Heart left ventricle (tissue), 16 donors: Measurements from ENCODE around the gene ADAMTS7. TPM values are rescaled to one million over a fixed set of nuclear protein-coding genes. Genes with fewer than 3 reads are reported as not detected.

Experiments used
- ATAC-seq, 4 donors: fragments of 200-7000 bp; cut with Tn5 transposase; one replicate each; pipeline ENCODE4 v1.9.1; 2020 to 2022; ENCODE audit warnings: moderate library complexity in 4 of 4, mild to moderate bottlenecking in 3 of 4, moderate number of reproducible peaks in 1 of 4
- DNase-seq, 5 donors: peaks; one replicate each; pipeline ENCODE4 v3.0.0-alpha.2; 2020
- H3K27ac ChIP-seq, 12 donors: fragments of 200-600 bp; sonication (generic) in 4 of 12; one replicate each; pipeline versions ENCODE4 v1.5.0 to v1.8.0; 2016 to 2022; ENCODE audit warnings: mild to moderate bottlenecking in 2 of 12
- H3K27me3 ChIP-seq, 9 donors: fragments of 200-600 bp; sonication (generic) in 2 of 9; one replicate each; pipeline versions ENCODE4 v1.5.1 to v1.8.0; 2016 to 2022; ENCODE audit warnings: mild to moderate bottlenecking in 3 of 9
- H3K36me3 ChIP-seq, 9 donors: fragments of 200-600 bp; sonication (generic) in 2 of 9; one replicate each; pipeline versions ENCODE4 v1.5.0 to v1.8.0; 2018 to 2022; ENCODE audit warnings: mild to moderate bottlenecking in 2 of 9
- H3K4me1 ChIP-seq, 12 donors: fragments of 200-600 bp; sonication (generic) in 4 of 12; one replicate each; pipeline versions ENCODE4 v1.5.0 to v1.8.0; 2016 to 2022; ENCODE audit warnings: mild to moderate bottlenecking in 3 of 12
- H3K4me3 ChIP-seq, 12 donors: fragments of 200-600 bp; sonication (generic) in 4 of 12; one replicate each; pipeline versions ENCODE4 v1.5.0 to v1.8.0; 2017 to 2022; ENCODE audit warnings: mild to moderate bottlenecking in 9 of 12, moderate library complexity in 4 of 12
- H3K9me3 ChIP-seq, 12 donors: fragments of 200-600 bp; sonication (generic) in 4 of 12; one replicate each; pipeline versions ENCODE4 v1.5.0 to v1.8.0; 2016 to 2022; ENCODE audit warnings: mild to moderate bottlenecking in 1 of 12
- CTCF ChIP-seq, 12 donors: fragments of 200-600 bp; sonication (generic) in 4 of 12; IDR thresholded peaks; one replicate each; pipeline versions ENCODE4 v1.5.0 to v1.8.0; 2018 to 2022; ENCODE audit warnings: antibody characterized with exemption in 12 of 12, mild to moderate bottlenecking in 5 of 12
- POLR2A ChIP-seq, 2 donors: fragments of 450-650 bp; IDR thresholded peaks; one replicate each; pipeline ENCODE4 v1.6.1; 2017; ENCODE audit warnings: antibody characterized with exemption in 2 of 2, mild to moderate bottlenecking in 2 of 2, moderate library complexity in 2 of 2
- WGBS, 4 donors: extraction: QIAGEN DNeasy Blood & Tissue Kit in 2 of 4; methylation state at CpG; one replicate each; pipeline versions ENCODE4 v1.1.5 to v1.1.7; 2013 to 2018; 5-methylcytosine and 5-hydroxymethylcytosine counted together
- intact Hi-C, 10 donors: fragments of 100-400 bp; cut with DNase I; formaldehyde crosslinking; loops; one replicate each; pipeline versions ENCODE4 v1.11.1 to v1.14.2; 2022
- long read RNA-seq, 3 donors: library from polyadenylated mRNA; unstranded; transcript quantifications; one replicate each; pipeline ENCODE4 v2.0.0, GENCODE V29; 2020 to 2021
- polyA plus RNA-seq, 2 donors: library from polyadenylated mRNA; stranded (reverse); fragments of 200-250 nt; gene quantifications; one replicate each; pipeline ENCODE4 v1.2.3, GENCODE V29; 2013
- total RNA-seq, 9 donors: library from RNA; depleted of rRNA in 2 of 9; stranded (reverse); fragments of >200 nt in 2 of 9; fragmentation: NEBNext Ultra II Directional in 3 of 9; extraction: Animal tissue kit (Norgen Biotek cat#: 25700) in 3 of 9; gene quantifications; one replicate each; pipeline versions ENCODE4 v1.1.0 to v1.2.4, GENCODE V29; 2016 to 2023
- donor health status: ischemic (EF 13 %, LVEDD 7.1; RV severe dilation, severe dysfunction).
- donor health status: healthy with polysubstance abuse.
- donor health status: DM: no; HTN: yes; CAD: no.
- donor health status: DM: no; HTN: no; CAD: no.
- donor health status: ischemic (EF 25% LVEDD 6.9; RV normal size, moderate dysfunction).
- donor health status: ischemic (EF 25% LVEDD 5.7; RV mildly dilated, moderate dysfunction).
- donor health status: healthy.
- donor health status: DM: yes; HTN: yes; CAD: no.
- donor health status: ischemic (EF 35%, LVEDD 5.7; RV mildly dilated, moderate dysfunction).
- donor health status: nonischemic (EF 11% LVEDD 7.7; RV severe dilation, severe dysfunction).
- donor health status: DM: yes; HTN: yes; CAD: no.
- donor health status: PGD.
- donor health status: ischemic (EF 29% LVEDD 5.4; RV normal size, mild dysfunction).
- donor health status: nonischemic (EF 23%, LVEDD 6.1; RV moderate dilation, normal function).

The ADAMTS7 gene
- total RNA-seq = 10 to 100 TPM in 6 of 9 donors, 1 to 10 TPM in 3; 8.0 to 29.9 (median 13.9) TPM
- 10 to 100 TPM in 1 of 2 donors, 1 to 10 TPM in 1; 5.0 to 18.6 TPM for polyA plus RNA-seq
- long read RNA-seq, donor 1, full-length matches to known transcripts = 2 of 53 reads
- long read RNA-seq, donor 1, partial matches to known transcripts = 24 of 53 reads
- long read RNA-seq, donor 1, other reads (novel, unspliced or antisense) = 27 of 53 reads
- long read RNA-seq, donor 2, partial matches to known transcripts = 16 of 21 reads
- long read RNA-seq, donor 2, other reads (novel, unspliced or antisense) = 5 of 21 reads
- long read RNA-seq, donor 3, full-length matches to known transcripts = 4 of 56 reads
- long read RNA-seq, donor 3, partial matches to known transcripts = 33 of 56 reads
- long read RNA-seq, donor 3, other reads (novel, unspliced or antisense) = 19 of 56 reads

GRCh38 chr15:78811124-78811824, at the start of gene ADAMTS7:
TSS of gene ADAMTS7 (minus strand) at chr15:78811464. CDS start at chr15:78811220, 244 bp downstream.
- Histone ChIP-seq H3K4me3 (peak within 1 kb of the TSS; percentile 59 to 88 (median 80)), H3K27me3 (peaks cover 0 to 34% (median 0%) of the 10 kb centered on the region in 9 donors), H3K9me3 (peaks cover 0 to 10% (median 0%) of the 10 kb centered on the region in 12 donors), H3K36me3 (no peaks in the 10 kb centered on the region), H3K27ac (peak within 1 kb of the TSS; percentile 15 to 91 (median 88)), H3K4me1 (peaks cover 2 to 34% (median 16%) of the 10 kb centered on the region in 12 donors)
- peak; percentile 82 to 90 (median 84) for DNase-seq
- ATAC-seq = peak; percentile 63 to 91 (median 83)
- 0 to 2% (median 1%) methylated on average over 37 to 73 of the region's 73 CpGs for WGBS, 4 donors
- peak; percentile 49 to 88 (median 72) for TF ChIP-seq CTCF (IDR thresholded peaks at IDR 0.05)
- TF ChIP-seq POLR2A (IDR thresholded peaks at IDR 0.05) = no peak
- intact Hi-C loops = loop anchor here in 8 of 10 donors (2.0 to 10.0 kb wide), 8 partner anchors 46 to 61 kb away; partner anchors contain the start of gene MORF4L1 (in 3 of the 8)

- Histone ChIP-seq H3K27me3 (no peaks in the 10 kb centered on the region), H3K27ac (peak overlapping the region in 9 of 12 donors; percentile 8 to 70 (median 33)), H3K4me1 (peaks cover 0 to 6% (median 0%) of the 10 kb centered on the region in 12 donors), H3K9me3 (no peaks in the 10 kb centered on the region), H3K4me3 (peak overlapping the region in 11 of 12 donors; percentile 12 to 66 (median 50)), H3K36me3 (no peaks in the 10 kb centered on the region)
- DNase-seq = peak; percentile 43 to 78 (median 63)
- intact Hi-C loops = loop anchor here in 3 of 10 donors (2.0 to 10.0 kb wide), 3 partner anchors 45 to 325 kb away; partner anchors contain the start of gene ADAMTS7 (in 1 of the 3)
- 2 to 3% (median 3%) methylated on average over 27 to 28 of the region's 28 CpGs for WGBS, 4 donors
- ATAC-seq = peak; percentile 65 to 94 (median 87)
- no peak for TF ChIP-seq POLR2A (IDR thresholded peaks at IDR 0.05)
- peak; percentile 30 to 73 (median 59) for TF ChIP-seq CTCF (IDR thresholded peaks at IDR 0.05)
Measured at GRCh38 chr15:78859971-78860719, 48.9 kb upstream of the ADAMTS7 start.

- no peak for TF ChIP-seq POLR2A (IDR thresholded peaks at IDR 0.05)
- TF ChIP-seq CTCF (IDR thresholded peaks at IDR 0.05) = no peak
- WGBS, 4 donors = 61 to 66% (median 65%) methylated on average over 4 of the region's 4 CpGs
- no peak overlapping the region for H3K4me3 ChIP-seq
- no peaks in the 10 kb centered on the region for H3K36me3 ChIP-seq
- H3K9me3 ChIP-seq = no peaks in the 10 kb centered on the region
- DNase-seq (no peak), ATAC-seq (no peak)
- intact Hi-C loops = no loop called here
- no peak overlapping the region for H3K27ac ChIP-seq
- H3K27me3 ChIP-seq = no peaks in the 10 kb centered on the region
- peaks cover 0 to 6% (median 0%) of the 10 kb centered on the region in 12 donors for H3K4me1 ChIP-seq
Measured at GRCh38 chr15:78855746-78856145, 44.5 kb upstream of the ADAMTS7 start.
